GM19240 (cell line): ENCODE results near the gene B4GALNT2.
A peak's percentile ranks its signal among the peaks of the same experiment; 100 is the strongest.
"Not testable (repeated sequence)": the region's sequence is repeated elsewhere in the genome, so short reads cannot be mapped to it uniquely, and the experiment has no call there.

Experiments used
- DNase-seq: peaks from one replicate; pipeline ENCODE4 v3.0.0; 2011; ENCODE audit warnings: low spot score; ENCODE audit not compliant: insufficient read length

The B4GALNT2 gene

DNA sequence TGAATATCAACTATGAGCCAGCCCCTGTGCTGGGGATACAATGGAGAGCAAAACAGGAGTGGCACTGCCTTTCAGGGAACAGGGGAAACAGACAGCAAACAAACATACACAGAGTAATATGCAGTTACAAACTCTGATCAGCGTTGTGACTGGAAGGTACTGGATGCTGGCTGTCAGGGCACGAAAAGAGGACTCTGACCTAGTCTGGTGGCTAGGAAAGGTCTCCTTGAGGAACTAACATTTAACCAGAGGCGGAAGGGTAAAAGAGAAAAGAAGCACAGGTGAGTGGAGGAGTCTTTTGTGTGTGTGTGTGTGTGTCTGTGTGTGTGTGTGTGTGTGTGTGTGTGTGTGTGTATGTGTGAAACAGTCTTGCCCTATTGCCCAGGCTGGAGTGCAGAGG, 12.4 kb upstream of the B4GALNT2 start:
- DNase-seq: no peak

DNA sequence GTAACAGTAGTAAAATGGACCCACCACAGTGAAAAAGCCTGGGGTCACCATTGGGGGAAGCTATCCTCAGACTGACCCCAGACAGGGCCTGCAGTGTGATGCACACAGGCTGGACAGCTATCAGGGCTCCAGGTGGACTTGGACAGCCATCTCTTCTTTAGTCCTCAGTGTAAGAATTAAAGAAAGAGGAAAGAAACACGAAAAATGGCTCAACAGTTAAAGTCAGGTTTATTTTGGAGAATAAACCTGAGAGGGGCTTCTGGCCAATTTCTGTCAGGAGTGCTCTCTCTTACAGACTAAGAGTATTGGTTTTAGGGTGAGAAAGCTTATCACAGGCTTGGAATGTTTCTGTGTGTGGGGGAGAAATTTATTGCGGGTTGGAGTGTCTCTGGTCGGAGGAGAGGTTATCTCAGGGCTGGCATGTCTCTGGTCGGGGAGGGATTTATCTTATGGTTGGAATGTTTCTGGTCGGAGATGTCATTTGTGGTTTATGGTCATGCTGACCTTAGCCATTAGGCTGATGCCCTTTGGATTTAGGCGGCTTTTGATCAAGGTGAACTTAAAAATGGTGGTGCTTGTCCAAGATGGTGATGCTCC, 10.8 kb upstream of the B4GALNT2 start:
- no peak for DNase-seq

DNA sequence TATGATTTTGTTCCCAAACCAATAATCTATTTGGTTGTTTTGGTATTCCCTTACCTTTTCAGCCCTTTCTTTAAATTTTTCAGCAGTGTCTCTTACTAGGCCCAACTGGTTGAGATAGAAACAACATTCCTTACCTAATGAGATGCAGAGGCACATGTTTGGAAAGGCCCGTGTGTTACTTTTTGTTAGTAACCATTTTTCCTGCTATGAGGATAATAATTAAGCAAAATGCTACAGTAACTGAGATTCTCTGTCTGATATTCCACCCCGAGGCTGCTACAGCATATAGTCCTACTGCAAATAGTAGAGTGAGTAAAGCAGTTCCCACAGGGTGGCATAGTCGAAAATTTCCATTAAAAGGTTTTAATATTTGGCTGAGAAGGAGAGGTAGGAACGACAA, 10.0 kb upstream of the B4GALNT2 start:
- DNase-seq: no peak

DNA sequence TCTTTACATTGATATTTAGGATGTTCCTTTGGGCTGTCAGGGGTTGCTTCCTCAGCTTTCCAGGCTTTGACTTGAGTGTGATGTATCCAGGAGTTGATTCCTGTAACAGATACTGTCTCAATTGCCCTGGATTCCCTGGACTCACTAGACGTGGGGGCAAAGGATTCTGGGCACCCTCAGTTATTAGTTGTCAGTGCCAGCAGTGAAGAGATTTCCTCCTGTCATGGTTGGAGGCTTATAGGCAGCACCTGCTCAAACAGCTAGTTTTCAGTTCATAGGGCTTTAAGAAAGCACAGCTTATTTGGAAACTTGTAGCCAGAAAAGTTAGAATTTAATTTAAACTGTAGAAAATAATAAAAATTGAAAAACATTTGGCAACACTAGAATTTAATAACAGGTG, 9.5 kb upstream of the B4GALNT2 start:
- DNase-seq: no peak

DNA sequence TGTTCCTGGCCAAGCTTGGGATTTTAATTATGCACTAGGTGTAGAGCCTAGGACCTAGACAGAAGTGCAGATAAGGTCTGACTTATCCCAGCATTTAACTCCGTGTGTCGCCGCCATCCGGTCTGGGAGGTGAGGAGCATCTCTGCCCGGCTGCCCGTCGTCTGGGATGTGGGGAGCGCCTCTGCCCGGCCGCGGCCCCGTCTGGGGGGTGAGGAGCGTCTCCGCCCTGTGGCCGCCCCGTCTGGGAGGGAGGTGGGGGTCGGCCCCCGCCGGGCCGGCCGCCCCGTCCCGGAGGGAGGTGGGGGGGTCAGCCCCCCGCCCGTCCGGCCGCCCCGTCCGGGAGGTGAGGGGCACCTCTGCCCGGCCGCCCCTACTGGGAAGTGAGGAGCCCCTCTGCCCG, 7.1 kb upstream of the B4GALNT2 start:
- DNase-seq: no peak

DNA sequence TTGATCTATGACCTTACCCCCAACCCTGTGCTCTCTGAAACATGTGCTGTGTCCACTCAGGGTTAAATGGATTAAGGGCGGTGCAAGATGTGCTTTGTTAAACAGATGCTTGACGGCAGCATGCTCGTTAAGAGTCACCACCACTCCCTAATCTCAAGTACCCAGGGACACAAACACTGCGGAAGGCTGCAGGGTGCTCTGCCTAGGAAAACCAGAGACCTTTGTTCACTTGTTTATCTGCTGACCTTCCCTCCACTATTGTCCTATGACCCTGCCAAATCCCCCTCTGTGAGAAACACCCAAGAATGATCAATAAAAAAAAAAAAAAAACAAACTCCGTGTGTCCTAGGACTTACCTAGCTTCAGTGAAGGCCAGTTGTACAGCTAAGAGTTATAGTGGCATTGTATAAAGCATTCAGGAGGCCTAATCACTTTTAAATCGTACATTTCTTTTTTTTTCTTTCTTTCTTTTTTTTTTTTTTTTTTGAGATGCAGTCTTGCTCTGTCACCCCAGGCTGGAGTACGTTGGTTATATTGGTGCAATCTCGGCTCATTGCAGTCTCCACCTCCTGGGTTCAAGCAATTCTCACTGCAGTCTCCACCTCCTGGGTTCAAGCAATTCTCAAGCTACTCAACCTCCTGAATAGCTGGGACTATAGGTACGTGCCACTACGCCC, 6.2 kb upstream of the B4GALNT2 start:
- DNase-seq: not testable (repeated sequence)

DNA sequence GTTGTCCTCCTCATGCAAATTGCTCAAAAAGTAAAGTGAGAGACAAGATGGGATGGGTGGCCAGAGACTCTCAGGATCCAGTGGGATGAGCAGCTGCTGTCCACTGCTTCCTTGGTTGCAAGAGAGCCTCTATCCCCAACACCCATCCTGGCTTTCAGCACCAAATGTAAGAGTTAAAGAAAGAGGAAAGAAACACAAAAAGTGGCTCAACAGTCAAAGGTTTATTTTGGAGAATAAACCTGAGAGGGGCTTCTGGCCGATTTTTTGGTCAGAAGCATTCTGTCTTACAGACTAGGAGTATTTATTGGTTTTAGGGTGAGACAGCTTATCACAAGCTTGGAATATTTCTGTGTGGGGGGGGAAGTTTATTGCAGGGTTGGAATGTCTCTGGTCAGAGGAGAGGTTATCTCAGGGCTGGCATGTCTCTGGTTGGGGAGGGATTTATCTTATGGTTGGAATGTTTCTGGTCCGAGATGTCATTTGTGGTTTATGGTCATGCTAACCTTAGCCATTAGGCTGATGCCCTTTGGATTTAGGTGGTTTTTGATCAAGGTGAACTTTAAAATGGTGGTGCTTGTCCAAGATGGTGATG, 3.1 kb upstream of the B4GALNT2 start:
- DNase-seq: not testable (repeated sequence)

DNA sequence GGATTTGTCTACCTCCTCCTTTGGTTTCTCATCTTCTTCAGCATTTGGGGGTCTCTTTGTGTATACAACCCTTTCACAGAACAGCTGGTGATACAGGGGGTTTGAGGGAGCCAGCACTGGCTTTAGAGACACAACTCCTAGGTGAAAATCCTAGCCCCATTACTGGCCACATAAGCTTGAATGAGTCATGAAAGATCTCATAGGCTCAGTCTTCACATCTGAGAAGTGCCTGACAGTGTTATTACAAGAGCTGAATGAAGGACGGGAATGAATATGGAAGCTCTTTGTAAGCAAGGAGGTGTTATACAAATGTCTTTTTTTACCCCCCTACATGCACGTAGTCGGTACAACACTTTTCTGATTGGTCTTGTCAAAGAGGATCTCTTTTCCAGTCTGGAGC, 1.7 kb upstream of the B4GALNT2 start:
- no peak for DNase-seq

DNA sequence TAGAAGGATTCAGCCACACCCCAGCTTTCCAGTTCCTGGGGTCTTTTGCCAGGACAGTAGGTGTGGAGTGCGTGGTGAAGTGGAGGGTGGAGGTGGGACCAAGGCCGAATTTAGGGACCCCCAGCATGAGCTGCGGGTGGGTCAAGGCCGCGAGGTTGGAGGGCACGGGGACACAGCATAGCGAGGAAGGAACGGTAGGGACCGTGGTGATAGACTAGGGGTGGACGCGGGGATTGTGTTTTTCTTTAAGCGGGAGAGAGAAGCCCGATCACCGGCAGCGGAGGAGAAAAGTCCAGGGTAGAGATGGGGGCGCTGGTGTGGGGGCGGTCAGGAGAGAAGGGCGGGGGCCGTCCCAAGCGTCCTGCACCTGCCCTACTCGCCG, 261 bp upstream of the B4GALNT2 start:
- no peak for DNase-seq

DNA sequence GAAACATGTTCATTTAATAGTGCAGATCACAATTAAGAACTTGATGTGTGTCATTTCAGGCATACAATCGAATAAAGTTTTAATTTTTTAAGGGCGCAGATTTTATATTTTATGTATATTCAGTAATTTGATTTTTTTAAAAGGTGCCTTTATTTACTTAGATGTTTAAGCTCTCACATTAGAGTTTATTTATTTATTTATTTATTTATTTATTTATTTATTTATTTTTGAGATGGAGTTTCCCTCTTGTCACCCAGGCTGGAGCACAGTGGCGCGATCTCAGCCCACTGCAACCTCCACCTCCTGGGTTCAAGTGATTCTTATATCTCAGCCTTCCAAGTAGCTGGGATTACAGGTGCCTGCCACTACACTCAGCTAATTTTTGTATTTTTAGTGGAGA, 3.8 kb downstream of the B4GALNT2 start:
- no peak for DNase-seq

DNA sequence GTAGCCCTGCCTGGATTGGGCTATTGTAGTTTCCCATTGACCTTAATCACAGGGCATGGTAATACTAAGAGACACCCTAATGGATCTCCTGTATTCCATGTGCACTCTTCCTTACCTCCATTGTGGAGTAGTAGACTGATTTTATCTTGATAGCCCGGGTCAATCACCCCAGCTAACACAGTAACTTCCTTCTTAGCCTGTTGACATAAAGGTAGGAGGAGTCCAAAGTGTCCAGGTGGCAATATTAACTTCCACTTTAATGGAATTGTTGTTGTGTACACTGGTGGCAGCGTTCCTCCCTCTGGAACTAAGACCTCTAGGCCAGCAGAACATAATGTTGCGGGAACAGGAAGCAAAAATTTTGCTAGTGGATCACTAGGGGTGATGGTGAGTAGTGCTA, 13.1 kb downstream of the B4GALNT2 start:
- DNase-seq: not testable (repeated sequence)

DNA sequence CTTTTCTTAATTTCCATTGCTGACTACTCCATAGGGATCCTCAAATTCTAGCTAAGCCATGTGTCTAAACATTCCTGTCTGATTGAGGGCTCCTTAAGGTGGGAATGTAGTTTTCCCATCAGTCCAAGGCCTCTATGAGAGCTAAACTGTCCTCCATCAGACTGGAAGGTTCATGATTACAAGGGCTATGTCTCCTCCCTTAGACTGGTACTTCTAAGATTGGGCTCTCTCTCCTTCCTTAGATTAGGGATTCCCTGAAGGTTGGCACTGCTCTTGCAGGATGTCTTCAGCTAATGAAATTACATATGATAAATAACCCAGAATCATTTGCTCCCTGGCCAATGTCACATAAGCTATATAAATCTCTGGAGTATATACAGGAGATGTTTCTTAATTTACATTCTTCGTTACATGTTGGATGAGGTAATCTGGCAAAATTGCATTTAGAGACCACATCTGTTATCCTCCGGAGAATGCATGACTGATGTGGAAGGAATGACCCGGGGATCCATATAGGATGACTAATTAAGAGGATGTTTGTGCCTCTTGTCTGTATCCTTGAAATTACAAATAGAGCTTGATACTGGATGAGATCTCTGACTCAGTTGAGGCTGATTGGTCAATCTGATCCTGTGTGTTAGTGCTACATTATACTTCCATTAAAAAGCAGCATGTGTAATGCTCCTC, 14.2 kb downstream of the B4GALNT2 start:
- no peak for DNase-seq

DNA sequence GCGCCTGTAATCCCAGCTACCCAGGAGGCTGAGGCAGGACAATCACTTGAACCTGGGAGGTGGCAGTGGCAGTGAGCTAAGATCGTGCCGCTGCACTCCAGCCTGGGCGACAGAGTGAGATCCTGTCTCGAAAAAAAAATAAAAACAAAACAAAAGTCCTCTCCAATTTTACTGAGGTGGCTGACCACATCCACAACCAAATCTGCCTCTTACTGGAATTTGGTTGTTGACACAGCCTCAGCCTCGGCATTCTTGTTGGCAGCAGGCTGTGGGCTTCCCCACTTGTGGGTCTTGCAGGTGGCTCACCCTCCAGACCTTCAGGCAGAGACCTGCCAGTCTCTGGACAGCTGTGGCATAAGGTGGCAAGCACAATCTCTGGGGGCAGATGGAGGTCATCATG, 15.6 kb downstream of the B4GALNT2 start:
- DNase-seq: no peak

DNA sequence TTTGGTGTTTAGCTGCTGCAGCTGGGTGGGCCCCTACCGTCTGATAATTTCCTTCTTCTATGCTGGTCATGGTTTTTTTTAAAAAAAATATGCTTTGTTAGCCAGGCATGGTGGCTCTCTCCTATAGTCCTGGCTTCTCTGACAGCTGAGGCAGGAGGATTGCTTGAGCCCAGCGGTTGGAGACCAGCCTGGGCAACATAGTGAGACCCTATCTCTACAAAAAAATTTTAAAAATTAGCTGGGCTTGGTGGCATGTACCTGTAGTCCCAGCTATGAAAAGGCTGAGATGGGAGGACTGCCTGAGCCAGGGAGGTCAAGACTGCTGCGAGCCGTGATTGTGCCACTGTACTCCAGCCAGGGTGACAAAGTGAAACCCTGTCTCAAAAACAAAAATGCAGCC, 19.4 kb downstream of the B4GALNT2 start:
- DNase-seq: no peak

DNA sequence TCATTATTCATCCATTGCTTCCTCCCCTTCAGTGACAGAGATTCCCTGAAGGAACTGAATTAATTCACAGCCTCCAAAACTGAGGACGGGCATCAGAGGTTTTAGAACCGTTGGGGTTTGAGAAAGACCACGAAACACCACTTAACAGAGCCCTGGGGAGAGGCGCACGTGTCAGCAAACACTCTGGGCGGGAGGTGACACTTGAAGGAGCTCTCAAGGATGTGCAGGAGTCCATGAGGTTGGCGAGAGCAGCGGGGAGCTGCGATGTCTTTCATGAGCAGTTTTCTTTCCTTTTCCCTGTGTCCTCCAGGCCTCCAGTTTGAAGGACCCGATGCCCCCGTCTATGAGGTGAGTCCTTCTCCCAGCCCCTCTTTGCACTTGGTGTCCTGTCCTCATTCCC, 23.7 kb downstream of the B4GALNT2 start:
- no peak for DNase-seq

DNA sequence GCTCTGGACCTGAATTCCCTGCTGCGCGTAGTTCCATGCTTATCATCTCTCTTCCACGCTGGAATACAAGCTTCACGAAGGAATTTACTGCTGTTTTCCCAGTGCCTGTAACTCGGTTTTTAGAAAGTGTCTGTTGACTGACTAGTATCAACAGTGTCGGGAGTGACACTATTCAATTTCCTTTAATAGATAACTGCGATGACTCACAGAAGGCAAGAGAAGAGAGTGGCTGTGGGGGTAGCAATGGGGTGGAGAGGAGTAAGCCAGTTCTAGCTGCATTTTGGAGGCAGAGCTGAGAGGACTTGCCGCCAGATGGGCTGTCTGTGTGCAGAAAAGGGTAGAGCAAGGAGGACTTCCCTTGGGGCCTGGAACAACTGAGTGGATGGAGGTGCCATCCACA, 25.2 kb downstream of the B4GALNT2 start:
- DNase-seq: no peak

DNA sequence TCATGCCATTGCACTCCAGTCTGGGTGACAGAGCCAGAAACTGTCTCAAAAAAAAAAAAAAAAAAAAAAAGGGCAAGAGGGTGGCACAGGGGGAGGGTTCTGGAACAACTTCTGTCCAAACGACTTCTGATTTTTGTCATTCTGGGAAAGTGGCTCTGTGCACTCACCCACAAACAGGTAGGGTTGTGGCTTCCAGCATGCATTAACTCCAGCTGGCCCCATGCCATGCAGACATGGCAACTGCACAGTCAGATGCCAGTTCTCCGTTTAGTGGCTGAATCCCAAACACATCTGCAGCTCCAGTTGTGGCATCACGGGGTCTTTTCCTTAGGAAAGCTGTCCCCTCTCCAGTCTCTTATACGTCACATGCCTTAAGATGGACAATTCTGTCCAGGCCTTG, 30.3 kb downstream of the B4GALNT2 start:
- DNase-seq: no peak

DNA sequence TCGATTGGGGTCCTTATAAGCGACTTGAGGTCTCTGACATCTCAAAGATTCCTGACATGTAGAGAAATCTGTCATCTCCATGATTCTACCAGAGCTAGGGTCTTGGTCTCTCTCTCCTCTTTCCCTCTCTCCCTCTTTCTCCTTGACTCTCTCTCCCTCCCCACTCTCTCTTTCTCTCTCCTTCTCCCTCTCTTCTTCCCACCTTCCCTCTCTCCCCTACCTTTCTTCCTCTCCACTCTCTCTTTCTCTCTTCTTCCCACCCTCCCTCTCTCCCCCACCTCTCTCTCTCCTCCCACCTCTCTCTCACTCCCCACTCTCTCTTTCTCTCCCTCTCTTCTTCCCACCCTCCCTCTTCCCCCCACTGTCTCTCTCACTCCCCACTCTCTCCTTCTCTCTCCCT, 32.6 kb downstream of the B4GALNT2 start:
- no peak for DNase-seq

DNA sequence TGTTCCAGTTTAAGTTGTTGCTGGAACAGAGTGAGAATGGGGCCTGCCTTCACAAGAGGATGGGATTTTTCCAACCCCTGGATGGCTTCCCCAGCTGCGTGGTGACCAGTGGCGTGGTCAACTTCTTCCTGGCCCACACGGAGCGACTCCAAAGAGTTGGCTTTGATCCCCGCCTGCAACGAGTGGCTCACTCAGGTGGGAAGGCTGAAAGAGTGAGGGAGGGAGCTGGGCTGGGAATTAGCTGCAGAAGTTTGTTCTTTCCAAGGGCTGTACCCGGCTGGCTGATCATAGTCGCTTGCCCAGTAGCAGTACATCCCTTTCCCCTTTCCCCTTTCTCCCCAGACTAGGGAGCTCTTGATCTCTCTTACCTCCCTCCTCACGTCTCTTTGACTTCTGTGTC, 36.1 kb downstream of the B4GALNT2 start:
- no peak for DNase-seq

DNA sequence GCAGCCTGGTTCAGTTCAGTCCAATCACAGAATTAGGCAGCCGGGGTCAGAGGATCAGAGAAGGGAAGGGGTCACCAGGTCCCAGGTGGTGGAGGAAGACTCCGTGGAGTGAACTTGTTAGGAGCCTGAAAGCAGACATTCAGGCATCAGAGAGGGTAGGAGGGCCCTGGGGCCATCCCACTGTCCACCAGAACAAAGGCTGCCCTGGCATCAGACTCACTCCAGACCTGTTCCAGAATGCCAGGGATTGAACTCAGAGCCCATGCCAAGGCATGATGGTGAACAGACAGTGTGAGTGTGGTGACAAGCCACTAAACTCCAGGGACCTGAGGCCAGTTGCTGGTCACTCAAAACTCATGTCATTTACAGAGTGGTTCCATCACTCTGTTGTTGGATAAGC, 37.6 kb downstream of the B4GALNT2 start:
- no peak for DNase-seq

DNA sequence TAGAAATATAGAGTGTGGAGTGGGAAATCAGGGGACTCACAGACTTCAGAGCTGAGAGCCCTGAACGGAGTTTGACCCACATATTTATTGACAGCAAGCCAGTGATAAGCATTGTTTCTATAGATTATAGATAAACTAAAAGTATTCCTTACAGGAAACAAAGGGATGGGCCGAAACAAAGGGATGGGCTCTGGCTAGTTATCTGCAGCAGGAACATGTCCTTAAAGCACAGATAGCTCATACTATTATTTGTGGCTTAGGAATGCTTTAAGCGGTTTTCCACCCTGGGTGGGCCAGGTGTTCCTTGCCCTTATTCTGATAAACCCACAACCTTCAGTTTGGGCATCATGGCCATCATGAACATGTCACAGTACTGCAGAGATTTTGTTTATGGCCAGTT, 38.1 kb downstream of the B4GALNT2 start:
- not testable (repeated sequence) for DNase-seq

DNA sequence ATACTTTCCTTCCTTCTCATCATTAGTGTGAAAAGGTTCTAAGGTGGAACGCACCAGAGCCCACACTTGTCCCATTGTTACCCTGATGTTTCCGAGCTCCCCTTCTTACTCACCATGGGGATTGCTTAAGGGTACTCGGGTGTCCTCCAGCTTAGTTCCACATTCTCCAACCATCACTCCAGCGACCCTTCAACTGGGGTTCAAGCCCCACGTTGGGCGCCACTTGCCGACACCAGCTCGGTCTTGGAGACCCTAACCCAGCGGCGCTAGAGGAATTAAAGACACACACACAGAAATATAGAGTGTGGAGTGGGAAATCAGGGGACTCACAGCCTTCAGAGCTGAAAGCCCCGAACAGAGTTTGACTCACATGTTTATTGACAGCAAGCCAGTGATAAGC, 43.4 kb downstream of the B4GALNT2 start:
- DNase-seq: not testable (repeated sequence)

DNA sequence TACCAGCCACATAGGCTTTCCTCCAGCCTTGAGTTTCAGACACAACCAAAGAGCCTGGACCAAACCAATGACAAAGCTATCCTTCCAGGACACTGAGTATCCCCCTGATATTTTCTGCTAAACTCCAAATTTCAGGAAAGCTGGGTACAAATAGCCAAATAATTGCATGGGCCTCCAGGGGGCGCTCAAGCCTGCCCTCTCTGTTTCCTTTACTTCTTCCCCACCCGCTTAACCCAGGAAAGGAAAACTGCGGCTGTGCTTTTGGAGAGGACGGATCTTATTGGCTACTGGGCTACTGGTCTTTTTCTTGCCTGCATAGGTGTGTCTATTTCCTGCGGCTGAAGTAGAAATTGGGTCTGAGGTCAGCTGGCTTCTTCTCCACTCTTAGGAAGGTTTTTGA, 47.7 kb downstream of the B4GALNT2 start:
- peak; percentile 42 for DNase-seq
